Limb (tissue), 2 donors: ENCODE measurements around the gene SLC6A2.
A peak's percentile ranks its signal among the peaks of the same experiment; 100 is the strongest.

Experiments
- DNase-seq, 2 donors: peaks; one replicate each; pipeline ENCODE4 v3.0.0-alpha.2; 2016; ENCODE audit errors: extremely low spot score in 2 of 2

SLC6A2 gene

GRCh38 chr16:55671206-55671973 lies 15.6 kb downstream of the SLC6A2 start:
- DNase-seq = no peak

DNA sequence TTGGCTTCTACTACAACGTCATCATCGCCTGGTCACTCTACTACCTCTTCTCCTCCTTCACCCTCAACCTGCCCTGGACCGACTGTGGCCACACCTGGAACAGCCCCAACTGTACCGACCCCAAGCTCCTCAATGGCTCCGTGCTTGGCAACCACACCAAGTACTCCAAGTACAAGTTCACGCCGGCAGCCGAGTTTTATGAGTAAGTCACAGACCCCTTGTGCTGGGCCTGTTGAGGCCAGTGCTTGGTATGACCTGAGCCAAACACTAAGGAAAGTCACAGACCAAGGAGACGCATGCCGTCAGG lies 16.1 kb downstream of the SLC6A2 start:
- no peak for DNase-seq

DNA sequence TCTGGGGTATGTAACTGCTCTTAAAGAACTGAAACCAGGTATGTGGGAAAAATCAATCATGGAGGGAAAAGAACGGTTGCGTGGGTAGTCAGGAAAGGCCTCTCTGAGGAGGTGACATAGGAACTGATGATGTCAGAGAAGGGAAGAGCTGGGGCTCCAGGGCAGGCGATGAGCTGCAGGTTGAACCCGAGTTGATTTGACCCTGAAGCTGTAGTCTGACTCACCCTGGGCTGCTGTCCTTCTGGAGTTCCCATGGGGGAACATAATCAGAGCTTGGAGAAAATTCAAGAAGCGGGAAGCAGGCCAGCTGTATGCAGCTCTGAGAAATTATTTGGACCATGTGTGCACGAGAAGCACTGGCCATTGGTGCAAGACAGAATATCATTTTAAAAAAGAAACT lies 16.7 kb downstream of the SLC6A2 start:
- no peak for DNase-seq

DNA sequence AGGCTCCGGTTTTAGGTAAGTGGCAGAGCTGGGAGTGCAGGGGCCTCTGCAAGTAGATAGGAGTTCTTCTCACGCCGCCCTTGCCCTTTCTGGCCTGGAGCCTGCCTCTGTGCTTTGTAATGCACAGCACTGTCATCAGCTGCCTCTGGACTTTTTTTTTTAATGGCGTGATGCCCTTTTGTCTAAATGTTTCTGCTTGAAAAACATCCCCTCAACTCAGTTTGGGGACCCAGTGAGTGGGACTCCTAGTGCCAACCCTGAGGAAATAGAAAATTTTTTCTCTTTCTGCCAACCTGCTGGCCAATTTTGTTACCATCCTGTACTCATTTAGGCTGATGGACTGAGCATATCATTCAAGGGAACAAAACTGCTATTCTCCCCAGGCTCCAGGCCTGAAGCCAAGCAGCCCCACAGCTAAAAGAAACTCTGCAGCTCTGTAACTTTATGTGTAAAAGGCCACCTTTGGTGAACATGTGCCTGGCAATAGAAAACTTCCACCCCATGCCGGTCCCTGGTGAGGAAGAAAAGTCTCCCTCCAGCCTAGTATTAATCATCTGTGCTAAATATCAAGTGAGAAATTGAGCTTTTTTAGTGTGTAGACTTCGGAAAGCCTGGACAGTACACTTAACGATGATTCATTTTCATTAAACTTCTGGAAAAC lies 22.5 kb downstream of the SLC6A2 start:
- DNase-seq = no peak

DNA sequence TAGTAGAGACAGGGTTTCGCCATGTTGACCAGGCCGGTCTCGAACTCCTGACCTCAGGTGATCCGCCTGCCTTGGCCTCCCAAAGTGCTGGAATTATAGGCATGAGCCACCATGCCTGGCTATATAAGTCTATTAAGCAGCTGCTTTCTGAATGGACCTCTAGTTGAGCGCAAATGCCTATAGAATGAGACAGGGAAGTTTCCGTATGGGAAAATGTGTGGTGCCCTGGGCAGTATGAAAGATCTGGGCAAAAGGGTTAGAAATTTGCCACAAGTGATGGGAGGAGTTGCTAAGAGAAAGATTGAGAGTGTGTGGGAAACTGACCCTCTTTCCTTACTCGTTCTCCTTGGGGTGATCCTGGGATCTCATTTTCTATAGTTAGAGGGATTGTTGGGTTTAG lies 26.3 kb downstream of the SLC6A2 start:
- DNase-seq = no peak

DNA sequence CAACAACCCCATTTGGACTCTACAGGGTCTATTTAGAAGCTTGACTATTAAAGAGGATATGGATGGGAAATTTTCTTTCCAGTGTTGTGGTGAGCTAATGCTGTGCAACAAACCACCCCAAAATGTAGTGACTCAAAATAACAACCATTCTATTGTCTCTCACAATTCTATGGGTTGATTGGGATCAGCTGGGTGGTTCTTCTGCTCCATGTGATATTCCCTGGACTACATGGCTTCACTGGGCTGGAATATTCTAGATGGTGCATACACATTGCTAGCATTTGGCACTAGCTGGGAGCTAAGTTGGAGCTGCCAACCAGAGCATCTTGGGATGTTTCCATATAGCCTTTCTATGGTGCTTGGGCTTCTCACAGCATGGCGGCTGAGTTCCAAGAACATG lies 30.2 kb downstream of the SLC6A2 start:
- DNase-seq = no peak

DNA sequence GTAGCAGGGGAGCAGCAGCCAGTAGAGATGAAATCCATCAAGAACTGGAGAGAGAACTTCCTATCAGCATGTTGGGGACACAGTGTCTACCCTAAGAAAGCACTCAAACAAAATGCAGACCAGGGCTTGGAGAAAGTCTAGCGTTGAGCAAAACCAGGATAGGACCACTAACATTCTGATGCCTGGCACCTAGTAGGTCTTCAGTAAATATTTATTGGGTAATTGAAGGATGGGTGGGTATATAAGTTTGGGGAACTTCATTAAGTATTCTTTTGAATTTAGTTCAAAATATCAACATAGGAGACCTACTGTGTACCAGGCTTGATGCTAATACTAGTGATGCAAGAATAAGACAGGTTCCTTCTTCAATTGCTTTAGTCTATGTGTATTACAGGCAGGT lies 30.9 kb downstream of the SLC6A2 start:
- DNase-seq = no peak

DNA sequence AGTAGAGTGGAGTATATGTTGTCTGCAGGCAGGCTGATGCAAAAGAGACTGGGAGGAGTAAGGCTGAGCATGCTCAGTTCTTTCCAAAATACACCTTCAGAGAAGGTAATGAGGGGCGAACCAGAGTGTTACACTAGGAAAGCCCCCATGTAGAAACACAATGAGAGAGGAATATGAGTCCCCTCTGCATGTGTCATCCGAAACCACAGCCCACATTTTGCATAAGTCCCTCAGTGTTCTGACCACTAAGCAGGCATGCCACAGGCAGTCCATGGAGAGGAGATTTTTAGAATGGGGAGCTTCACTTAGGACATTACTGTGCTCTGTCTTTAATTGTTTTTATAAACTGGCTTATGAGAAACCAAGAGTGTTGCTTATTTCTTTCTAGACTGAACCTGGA lies 32.0 kb downstream of the SLC6A2 start:
- no peak for DNase-seq

DNA sequence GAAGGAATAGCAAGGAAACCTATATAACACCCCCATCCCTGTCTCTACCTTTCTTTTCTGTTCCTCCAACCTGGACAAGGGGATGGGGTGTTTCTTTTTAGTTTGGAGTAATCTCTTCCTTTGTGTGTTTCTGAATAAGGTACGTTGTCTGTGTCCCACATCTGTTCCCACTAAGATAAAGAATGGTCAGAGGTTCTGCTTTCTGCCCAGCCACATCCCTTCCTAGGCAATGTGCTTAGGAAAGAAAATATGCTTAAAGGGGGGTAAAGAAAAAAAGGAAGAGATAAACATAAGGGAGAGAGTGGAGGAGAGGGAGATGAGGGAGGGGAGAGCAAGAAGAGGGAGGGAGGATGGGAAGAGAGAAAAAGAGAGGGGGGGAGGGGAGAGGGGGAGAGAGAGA lies 35.1 kb downstream of the SLC6A2 start:
- no peak for DNase-seq

DNA sequence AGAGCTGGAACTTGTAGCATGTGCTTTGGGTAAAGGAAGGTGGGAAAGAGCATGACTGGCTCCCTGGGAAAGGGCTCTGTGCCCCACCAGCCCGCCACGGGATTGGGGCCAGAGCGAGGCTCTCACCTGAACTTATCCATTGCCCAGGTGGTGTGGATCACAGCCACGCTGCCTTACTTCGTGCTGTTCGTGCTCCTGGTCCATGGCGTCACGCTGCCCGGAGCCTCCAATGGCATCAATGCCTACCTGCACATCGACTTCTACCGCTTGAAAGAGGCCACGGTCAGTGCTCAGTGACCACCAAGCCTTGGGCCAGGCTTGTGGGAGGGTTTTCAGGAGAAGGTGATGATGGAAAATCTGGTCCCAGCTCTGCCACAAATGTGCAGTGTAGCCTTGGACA lies 36.0 kb downstream of the SLC6A2 start:
- no peak for DNase-seq

GRCh38 chr16:55695595-55695994 lies 39.8 kb downstream of the SLC6A2 start:
- no peak for DNase-seq

DNA sequence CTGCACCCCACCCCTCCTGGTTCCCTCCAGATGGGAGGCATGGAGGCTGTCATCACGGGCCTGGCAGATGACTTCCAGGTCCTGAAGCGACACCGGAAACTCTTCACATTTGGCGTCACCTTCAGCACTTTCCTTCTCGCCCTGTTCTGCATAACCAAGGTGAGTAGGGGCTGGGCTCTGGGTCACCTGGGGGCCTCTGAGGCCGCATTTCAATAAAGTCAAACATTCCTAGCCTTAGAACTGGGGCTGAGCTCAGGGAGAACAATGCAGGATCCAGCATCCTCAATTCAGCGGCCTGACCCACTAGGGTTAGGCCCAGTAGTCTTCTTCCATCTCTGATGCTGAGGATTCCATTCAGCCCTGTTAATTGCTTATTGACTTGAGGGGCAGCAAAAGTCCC lies 42.1 kb downstream of the SLC6A2 start:
- no peak for DNase-seq

- no peak for DNase-seq
These were observed 42.5 kb downstream of the SLC6A2 start for GRCh38 chr16:55698331-55698730.

- DNase-seq = no peak
These were observed 43.2 kb downstream of the SLC6A2 start for GRCh38 chr16:55698946-55699345.

- DNase-seq = no peak
These were observed 43.8 kb downstream of the SLC6A2 start for GRCh38 chr16:55699616-55700015.

DNA sequence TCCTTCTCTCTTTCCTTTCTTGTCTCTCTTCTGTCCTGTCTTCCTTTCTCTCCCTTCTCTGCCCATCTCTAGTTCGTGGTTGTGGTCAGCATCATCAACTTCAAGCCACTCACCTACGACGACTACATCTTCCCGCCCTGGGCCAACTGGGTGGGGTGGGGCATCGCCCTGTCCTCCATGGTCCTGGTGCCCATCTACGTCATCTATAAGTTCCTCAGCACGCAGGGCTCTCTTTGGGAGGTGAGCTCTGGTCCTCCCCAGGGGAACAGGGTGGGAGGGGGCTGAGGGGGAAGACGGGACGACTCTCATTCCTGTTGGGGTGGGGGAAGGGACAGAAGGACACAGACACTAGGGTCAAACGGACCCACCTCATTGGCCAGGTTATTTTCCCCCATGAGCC lies 44.3 kb downstream of the SLC6A2 start:
- no peak for DNase-seq

GRCh38 chr16:55700961-55701360 lies 45.2 kb downstream of the SLC6A2 start:
- DNase-seq = no peak

- peak; percentile 20 to 73 for DNase-seq
These were observed 45.9 kb downstream of the SLC6A2 start for GRCh38 chr16:55701442-55702319.

- peak; percentile 40 to 81 for DNase-seq
These were observed 47.5 kb downstream of the SLC6A2 start for GRCh38 chr16:55703003-55704001.

DNA sequence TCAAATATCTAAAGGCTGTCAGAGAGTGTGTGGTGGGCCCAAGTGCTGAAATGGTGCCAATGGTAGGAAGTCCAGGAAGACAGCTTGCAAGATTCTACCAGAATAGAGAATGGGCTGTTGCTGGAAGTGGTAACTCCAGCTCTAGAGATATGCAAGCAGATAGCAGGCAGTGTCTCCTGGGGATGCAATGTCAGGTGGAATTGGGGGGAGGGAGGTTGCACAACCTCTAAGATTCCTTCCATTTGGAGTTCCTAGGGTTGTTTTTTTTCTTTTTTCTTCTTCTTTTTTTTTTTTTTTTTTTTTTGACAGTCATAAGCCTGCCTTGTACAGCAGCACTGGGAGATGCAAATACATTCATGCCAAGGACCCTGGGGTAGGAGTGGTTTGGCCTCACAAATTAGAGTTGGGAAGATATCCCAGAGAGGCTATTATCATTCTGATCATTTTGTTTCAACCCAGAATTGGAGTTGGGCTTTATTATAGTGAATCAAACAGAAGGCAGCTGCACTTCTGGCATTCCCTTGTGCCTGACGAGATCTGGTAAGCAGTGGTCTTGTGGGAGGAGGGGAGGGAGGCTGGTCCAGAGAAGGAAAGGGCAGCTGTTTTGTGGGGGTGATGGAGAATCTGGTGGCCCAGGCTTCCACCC lies 51.1 kb downstream of the SLC6A2 start:
- no peak for DNase-seq

DNA sequence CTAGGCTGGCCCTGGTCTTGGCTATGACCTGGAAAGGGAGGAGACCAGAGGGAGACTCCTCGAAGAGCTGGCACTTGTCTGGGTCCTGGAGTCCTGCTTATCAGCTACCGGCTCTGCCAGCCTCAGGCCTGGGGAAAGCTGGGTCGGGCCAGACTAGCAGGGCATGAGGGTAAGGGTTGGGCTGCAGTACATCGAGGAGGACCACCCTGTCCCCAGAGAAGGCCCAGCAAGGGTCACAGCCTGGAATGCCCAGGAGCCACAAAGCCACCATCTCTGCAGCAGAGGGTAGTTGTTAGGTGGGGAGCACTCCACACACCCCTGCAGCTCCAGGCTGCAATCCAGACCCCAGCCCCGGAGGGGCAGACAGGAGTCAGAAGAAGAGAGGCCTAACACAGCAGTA lies 54.0 kb downstream of the SLC6A2 start:
- no peak for DNase-seq
